HFFc6 (cell line): Measurements from ENCODE around the gene METTL1. TPM values are rescaled to one million over a fixed set of nuclear protein-coding genes. Genes with fewer than 3 reads are reported as not detected.
A peak's percentile ranks its signal among the peaks of the same experiment; 100 is the strongest.

Source experiments
- DNase-seq: peaks from one replicate; pipeline ENCODE4 v3.0.0-alpha.2; 2018
- H3K27ac Mint-ChIP-seq: 2 replicates; pipeline ENCODE4 v1.8.0; 2020; ENCODE audit warnings: mild to moderate bottlenecking, mixed read lengths
- H3K27me3 Mint-ChIP-seq: 2 replicates; pipeline ENCODE4 v1.8.0; 2021; ENCODE audit warnings: mild to moderate bottlenecking, moderate library complexity, mixed read lengths; ENCODE audit not compliant: insufficient read depth
- H3K36me3 Mint-ChIP-seq: 2 replicates; pipeline ENCODE4 v1.8.0; 2021; ENCODE audit warnings: low read depth, mixed read lengths
- H3K4me1 Mint-ChIP-seq: 2 replicates; pipeline ENCODE4 v1.8.0; 2020; ENCODE audit warnings: low read depth, mixed read lengths
- H3K4me3 Mint-ChIP-seq: 2 replicates; pipeline ENCODE4 v1.8.0; 2020; ENCODE audit warnings: mild to moderate bottlenecking, moderate library complexity, mixed read lengths
- H3K9me3 Mint-ChIP-seq: 2 replicates; pipeline ENCODE4 v1.8.0; 2020; ENCODE audit warnings: mild to moderate bottlenecking, mixed read lengths
- CTCF ChIP-seq: fragments of 200-600 bp; sonication (generic); IDR thresholded peaks from 2 replicates; pipeline ENCODE4 v1.5.0; 2021; ENCODE audit warnings: antibody characterized with exemption, mild to moderate bottlenecking
- total RNA-seq, 6 experiments: library from RNA; stranded (reverse); fragmentation: NEBNext Ultra II Directional; extraction: Animal tissue kit (Norgen Biotek cat#: 25700); gene quantifications; 2 replicates in 1 of 6; 3 replicates in 5 of 6; pipeline ENCODE4 v1.2.3, GENCODE V29; 2021

Gene METTL1
- total RNA-seq, 6 experiments from 2014 or later: 30.0 to 41.8 (median 36.0) TPM

GRCh38 chr12:57737467-57738460 lies 34.1 kb downstream of the METTL1 start:
- H3K9me3 Mint-ChIP-seq: no peaks in the 10 kb centered on the region
- no peaks in the 10 kb centered on the region for H3K36me3 Mint-ChIP-seq
- H3K27me3 Mint-ChIP-seq: peaks cover 36% of the 10 kb centered on the region
- TF ChIP-seq CTCF: peak; percentile 64
- peaks cover 34% of the 10 kb centered on the region for H3K4me1 Mint-ChIP-seq
- no peak overlapping the region for H3K4me3 Mint-ChIP-seq
- no peak for DNase-seq
- H3K27ac Mint-ChIP-seq: no peak overlapping the region

- DNase-seq: no peak
- H3K4me3 Mint-ChIP-seq: peak overlapping the region; percentile 73
- H3K36me3 Mint-ChIP-seq: no peaks in the 10 kb centered on the region
- H3K4me1 Mint-ChIP-seq: peaks cover 34% of the 10 kb centered on the region
- H3K27me3 Mint-ChIP-seq: peaks cover 31% of the 10 kb centered on the region
- H3K9me3 Mint-ChIP-seq: no peaks in the 10 kb centered on the region
- H3K27ac Mint-ChIP-seq: no peak overlapping the region
- no peak for TF ChIP-seq CTCF
Observed at GRCh38 chr12:57736741-57737466, 35.0 kb downstream of the METTL1 start.

- DNase-seq: no peak
- peak; percentile 52 for TF ChIP-seq CTCF
- no peaks in the 10 kb centered on the region for H3K9me3 Mint-ChIP-seq
- H3K36me3 Mint-ChIP-seq: no peaks in the 10 kb centered on the region
- H3K4me1 Mint-ChIP-seq: peaks cover 34% of the 10 kb centered on the region
- peak overlapping the region; percentile 73 for H3K4me3 Mint-ChIP-seq
- peak overlapping the region; percentile 59; the same call in 1 of the 2 replicates for H3K27ac Mint-ChIP-seq
- peaks cover 29% of the 10 kb centered on the region for H3K27me3 Mint-ChIP-seq
Observed at GRCh38 chr12:57735952-57736740, 35.8 kb downstream of the METTL1 start.

GRCh38 chr12:57735198-57735855 lies 36.6 kb downstream of the METTL1 start:
- peaks cover 21% of the 10 kb centered on the region for H3K27me3 Mint-ChIP-seq
- no peaks in the 10 kb centered on the region for H3K36me3 Mint-ChIP-seq
- no peaks in the 10 kb centered on the region for H3K9me3 Mint-ChIP-seq
- no peak for TF ChIP-seq CTCF
- H3K4me1 Mint-ChIP-seq: peaks cover 34% of the 10 kb centered on the region
- no peak for DNase-seq
- H3K4me3 Mint-ChIP-seq: peak overlapping the region; percentile 42; the same call in 1 of the 2 replicates
- H3K27ac Mint-ChIP-seq: peak overlapping the region; percentile 59

- Mint-ChIP-seq H3K27ac (peak overlapping the region; percentile 30), H3K9me3 (no peaks in the 10 kb centered on the region), H3K4me3 (no peak overlapping the region), H3K36me3 (no peaks in the 10 kb centered on the region), H3K27me3 (peaks cover 19% of the 10 kb centered on the region), H3K4me1 (peaks cover 34% of the 10 kb centered on the region)
- TF ChIP-seq CTCF: no peak
- peak; percentile 30 for DNase-seq
Observed at GRCh38 chr12:57734591-57734990, 37.3 kb downstream of the METTL1 start.
